ENCODE data around the gene RHOXF2B. TPM values are rescaled to one million over a fixed set of nuclear protein-coding genes. Genes with fewer than 3 reads are reported as not detected.

The RHOXF2B gene
- total and polyA plus RNA-seq, 12 donors, result not detected

GRCh38 chrX:120023259-120023658, 54.2 kb downstream of the RHOXF2B start:
- no peak overlapping the region for H3K27ac ChIP-seq
- ATAC-seq (no peak), DNase-seq (no peak)
- intact Hi-C loops (cut with DNase I), result loop anchor here in 1 of 10 donors (10.0 kb wide), 1 partner anchor 112 kb away; no protein-coding TSS in a partner anchor
- no peak overlapping the region for H3K4me3 ChIP-seq
- WGBS, 2 donors, result 61 to 65% methylated on average over 5 of the region's 5 CpGs
- TF ChIP-seq CTCF (IDR thresholded peaks at IDR 0.05), result no peak
- peaks cover 0 to 5% (median 0%) of the 10 kb centered on the region in 11 donors for H3K9me3 ChIP-seq
- H3K4me1 ChIP-seq, result no peaks in the 10 kb centered on the region
- H3K36me3 ChIP-seq, result no peaks in the 10 kb centered on the region
- peaks cover 0 to 18% (median 7%) of the 10 kb centered on the region in 7 donors for H3K27me3 ChIP-seq

DNA sequence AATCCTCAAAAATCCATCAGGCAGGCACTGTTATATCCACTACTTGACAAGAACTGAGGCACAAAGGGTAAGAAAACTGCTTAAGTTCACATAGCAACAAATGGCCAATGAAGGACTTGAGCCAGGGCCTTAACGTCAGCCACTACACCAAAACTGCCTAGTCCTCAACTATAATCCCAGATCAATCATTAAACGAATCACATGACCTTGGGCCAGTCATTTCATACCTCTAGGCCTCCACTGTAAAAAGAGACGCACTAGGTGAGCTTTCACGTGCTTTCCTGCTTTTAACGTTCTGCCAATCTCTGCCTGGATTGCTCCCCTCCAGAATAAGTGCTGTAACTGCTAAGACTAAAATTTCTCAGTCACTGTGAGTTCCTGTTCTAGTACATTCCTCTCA, 54.7 kb downstream of the RHOXF2B start:
- Histone ChIP-seq H3K27me3 (peaks cover 0 to 22% (median 10%) of the 10 kb centered on the region in 7 donors), H3K9me3 (peaks cover 0 to 5% (median 0%) of the 10 kb centered on the region in 11 donors), H3K27ac (no peak overlapping the region), H3K4me1 (no peaks in the 10 kb centered on the region), H3K36me3 (no peaks in the 10 kb centered on the region), H3K4me3 (no peak overlapping the region)
- ATAC-seq (no peak), DNase-seq (no peak)
- WGBS, 2 donors, result 76 to 78% methylated on average over 5 of the region's 5 CpGs
- intact Hi-C loops (cut with DNase I), result loop anchor here in 1 of 10 donors (10.0 kb wide), 1 partner anchor 112 kb away; no protein-coding TSS in a partner anchor
- TF ChIP-seq CTCF (IDR thresholded peaks at IDR 0.05), result no peak

Other genes with a start within 250 kb of the RHOXF2B start
- gene UPF3B, start 224.7 kb downstream of the RHOXF2B start, total RNA-seq, result 1 to 10 TPM; 2.4 to 3.8 (median 2.9) TPM
- gene UPF3B, start 224.7 kb downstream of the RHOXF2B start, polyA plus RNA-seq, result 10 to 100 TPM in 1 of 2 donors, 1 to 10 TPM in 1; 6.4 to 15.1 TPM
- 10 to 100 TPM in 3 of 10 donors, 1 to 10 TPM in 7; 5.6 to 10.9 (median 9.6) TPM for gene RNF113A, start 206.0 kb downstream of the RHOXF2B start, total RNA-seq
- 10 to 100 TPM; 12.6 to 13.8 TPM for gene RNF113A, start 206.0 kb downstream of the RHOXF2B start, polyA plus RNA-seq
- gene NDUFA1, start 205.9 kb downstream of the RHOXF2B start, total RNA-seq, result 100 to 1,000 TPM; 395 to 638 (median 548) TPM
- 1,000 to 10,000 TPM in 1 of 2 donors, 100 to 1,000 TPM in 1; 486 to 2,208 TPM for gene NDUFA1, start 205.9 kb downstream of the RHOXF2B start, polyA plus RNA-seq
- gene AKAP14, start 181.8 kb downstream of the RHOXF2B start, total RNA-seq, result not detected
- gene AKAP14, start 181.8 kb downstream of the RHOXF2B start, polyA plus RNA-seq, result not detected
- 1 to 10 TPM; 5.2 to 7.3 (median 5.8) TPM for gene NKAP, start 133.9 kb downstream of the RHOXF2B start, total RNA-seq
- 1 to 10 TPM; 4.7 to 8.6 TPM for gene NKAP, start 133.9 kb downstream of the RHOXF2B start, polyA plus RNA-seq
- under 1 TPM in 3 of 10 donors, not detected in 7; 0.38 to 0.45 (median 0.44) TPM for gene RHOXF1, start 38.2 kb upstream of the RHOXF2B start, total RNA-seq
- gene RHOXF1, start 38.2 kb upstream of the RHOXF2B start, polyA plus RNA-seq, result 1 to 10 TPM in 1 of 2 donors, not detected in 1; 1.2 TPM
- gene RHOXF2, start 80.9 kb upstream of the RHOXF2B start, total RNA-seq, result not detected
- not detected for gene RHOXF2, start 80.9 kb upstream of the RHOXF2B start, polyA plus RNA-seq
- gene ZBTB33, start 173.1 kb upstream of the RHOXF2B start, total RNA-seq, result 1 to 10 TPM; 5.2 to 8.5 (median 6.6) TPM
- gene ZBTB33, start 173.1 kb upstream of the RHOXF2B start, polyA plus RNA-seq, result 1 to 10 TPM; 1.8 to 2.5 TPM
- 1 to 10 TPM in 1 of 10 donors, under 1 TPM in 8, not detected in 1; 0.09 to 1.3 (median 0.33) TPM for gene TMEM255A, start 233.8 kb upstream of the RHOXF2B start, total RNA-seq
- gene TMEM255A, start 233.8 kb upstream of the RHOXF2B start, polyA plus RNA-seq, result under 1 TPM; 0.15 to 0.16 TPM

Measured in heart right ventricle (tissue), 16 donors.